Upper lobe of left lung (tissue), 6 donors: Measurements from ENCODE around the gene JSRP1. TPM values are rescaled to one million over a fixed set of nuclear protein-coding genes. Genes with fewer than 3 reads are reported as not detected.

Source experiments
- ATAC-seq, 2 donors: fragments of 200-7000 bp; cut with Tn5 transposase; one replicate each; pipeline ENCODE4 v1.9.1; 2022; ENCODE audit warnings: mild to moderate bottlenecking in 2 of 2, moderate library complexity in 2 of 2; ENCODE audit not compliant: low FRiP score in 2 of 2
- DNase-seq, 2 donors: peaks; one replicate each; pipeline ENCODE4 v3.0.0-alpha.2; 2019 to 2020
- H3K27ac ChIP-seq, 4 donors: fragments of 200-600 bp; sonication (generic); one replicate each; pipeline ENCODE4 v1.5.1; 2016 to 2019
- H3K27me3 ChIP-seq, 4 donors: fragments of 200-600 bp; sonication (generic); one replicate each; pipeline ENCODE4 v1.5.1; 2017 to 2019
- H3K36me3 ChIP-seq, 4 donors: fragments of 200-600 bp; sonication (generic); one replicate each; pipeline ENCODE4 v1.5.1; 2016 to 2019
- H3K4me1 ChIP-seq, 4 donors: fragments of 200-600 bp; sonication (generic); one replicate each; pipeline ENCODE4 v1.5.1; 2018 to 2019
- H3K4me3 ChIP-seq, 4 donors: fragments of 200-600 bp; sonication (generic); one replicate each; pipeline ENCODE4 v1.5.1; 2017 to 2019; ENCODE audit warnings: mild to moderate bottlenecking in 2 of 4, moderate library complexity in 1 of 4
- H3K9me3 ChIP-seq, 4 donors: fragments of 200-600 bp; sonication (generic); one replicate each; pipeline ENCODE4 v1.5.1; 2018 to 2019
- CTCF ChIP-seq, 6 experiments: fragments of 450-650 bp in 4 of 6; fragments of 200-600 bp in 2 of 6; sonication (generic) in 2 of 6; IDR thresholded peaks; one replicate each; pipeline ENCODE4 v1.5.1; 2016 to 2019; ENCODE audit warnings: antibody characterized with exemption in 6 of 6
- EP300 ChIP-seq, 4 donors: sonication (generic); formaldehyde crosslinking; IDR thresholded peaks; one replicate each; pipeline ENCODE4 v1.5.1; 2017; ENCODE audit warnings: antibody characterized with exemption in 4 of 4, control low read depth in 2 of 4
- POLR2A ChIP-seq, 4 donors: fragments of 450-650 bp; IDR thresholded peaks; one replicate each; pipeline ENCODE4 v1.5.1; 2016 to 2017; ENCODE audit warnings: antibody characterized with exemption in 4 of 4, mild to moderate bottlenecking in 2 of 4
- POLR2AphosphoS5 ChIP-seq, 2 donors: sonication (generic); formaldehyde crosslinking; IDR thresholded peaks; one replicate each; pipeline ENCODE4 v1.5.1; 2017; ENCODE audit warnings: antibody characterized with exemption in 2 of 2
- WGBS, 2 donors: methylation state at CpG; one replicate each; pipeline ENCODE4 v1.1.5; 2017 to 2018; 5-methylcytosine and 5-hydroxymethylcytosine counted together
- small RNA-seq, 4 donors: library from RNA; depleted of rRNA; stranded (forward); fragments of <200 nt; gene quantifications; one replicate each; pipeline ENCODE3, GENCODE V24; 2016
- total RNA-seq, 6 donors: library from RNA; depleted of rRNA in 4 of 6; stranded (reverse); fragments of >200 nt in 4 of 6; gene quantifications; one replicate each; pipeline versions ENCODE4 v1.1.0 to v1.2.1, GENCODE V29; 2016 to 2021
- donor health status: DM: no; HTN: no; CAD: no; lungs with moderate emphysema.
- donor health status: DM: no; HTN: yes; CAD: no; lungs with severe emphysema.

The JSRP1 gene
- total RNA-seq, 6 donors from 2014 or later, result 1.2 to 3.7 (median 1.7) TPM; not detected in 3

- H3K4me1 ChIP-seq, result peaks cover 6 to 34% (median 14%) of the 10 kb centered on the region in 4 donors
- peak overlapping the region in 2 of 4 donors; percentile 18 to 23 for H3K27ac ChIP-seq
- H3K9me3 ChIP-seq, result no peaks in the 10 kb centered on the region
- whole genome bisulfite sequencing, 2 donors, result 36 to 85% methylated on average over 10 of the region's 10 CpGs
- TF ChIP-seq POLR2A (IDR thresholded peaks at IDR 0.05), result no peak
- TF ChIP-seq POLR2AphosphoS5 (IDR thresholded peaks at IDR 0.05), result no peak
- TF ChIP-seq EP300 (IDR thresholded peaks at IDR 0.05), result no peak
- TF ChIP-seq CTCF (IDR thresholded peaks at IDR 0.05), result no peak
- H3K4me3 ChIP-seq, result no peak overlapping the region
- ATAC-seq (no peak), DNase-seq (peak in 1 of 2 donors; percentile 76)
- no peaks in the 10 kb centered on the region for H3K27me3 ChIP-seq
- peaks cover 15 to 92% (median 65%) of the 10 kb centered on the region in 4 donors for H3K36me3 ChIP-seq
Measured at GRCh38 chr19:2208975-2209374, 47.2 kb downstream of the JSRP1 start.

- Histone ChIP-seq H3K27ac (peak overlapping the region in 3 of 4 donors; percentile 15 to 39 (median 18)), H3K36me3 (peaks cover 15 to 92% (median 64%) of the 10 kb centered on the region in 4 donors)
- peak in 1 of 2 donors; percentile 77 for ATAC-seq
Measured at GRCh38 chr19:2207991-2208860, 48.0 kb downstream of the JSRP1 start.

GRCh38 chr19:2207008-2207407 is 49.2 kb downstream of the JSRP1 start:
- Histone ChIP-seq H3K4me1 (peaks cover 3 to 22% (median 14%) of the 10 kb centered on the region in 4 donors), H3K27ac (no peak overlapping the region), H3K36me3 (peaks cover 13 to 90% (median 62%) of the 10 kb centered on the region in 4 donors), H3K4me3 (no peak overlapping the region), H3K27me3 (no peaks in the 10 kb centered on the region), H3K9me3 (no peaks in the 10 kb centered on the region)
- 96 to 100% methylated on average over 8 to 15 of the region's 15 CpGs for WGBS, 2 donors
- TF ChIP-seq EP300 (IDR thresholded peaks at IDR 0.05) (no peak), POLR2A (IDR thresholded peaks at IDR 0.05) (no peak), CTCF (IDR thresholded peaks at IDR 0.05) (no peak), POLR2AphosphoS5 (IDR thresholded peaks at IDR 0.05) (no peak)
- ATAC-seq, result no peak
- peak in 1 of 2 donors; percentile 58 for DNase-seq

More at GRCh38 chr19:2207991-2208860, 48.0 kb downstream of the JSRP1 start:
- 45 to 71% methylated on average over 5 to 28 of the region's 36 CpGs for WGBS, 2 donors
- Histone ChIP-seq H3K4me3 (no peak overlapping the region), H3K9me3 (no peaks in the 10 kb centered on the region), H3K27me3 (no peaks in the 10 kb centered on the region), H3K4me1 (peaks cover 3 to 29% (median 14%) of the 10 kb centered on the region in 4 donors)
- TF ChIP-seq POLR2A (IDR thresholded peaks at IDR 0.05) (no peak), POLR2AphosphoS5 (IDR thresholded peaks at IDR 0.05) (no peak), CTCF (IDR thresholded peaks at IDR 0.05) (peak in 2 of 6 experiments; percentile 28 to 37), EP300 (IDR thresholded peaks at IDR 0.05) (no peak)
- DNase-seq, result peak; percentile 36 to 73

- 91 to 95% methylated on average over 15 of the region's 15 CpGs for WGBS, 2 donors
Measured at GRCh38 chr19:2202366-2202765, 53.9 kb downstream of the JSRP1 start.

More at GRCh38 chr19:2202366-2202765, 53.9 kb downstream of the JSRP1 start:
- ATAC-seq (no peak), DNase-seq (peak in 1 of 2 donors; percentile 68)
- no peaks in the 10 kb centered on the region for H3K27me3 ChIP-seq
- no peak overlapping the region for H3K27ac ChIP-seq
- no peak overlapping the region for H3K4me3 ChIP-seq
- no peak for TF ChIP-seq POLR2A (IDR thresholded peaks at IDR 0.05)
- TF ChIP-seq CTCF (IDR thresholded peaks at IDR 0.05), result no peak
- no peak for TF ChIP-seq POLR2AphosphoS5 (IDR thresholded peaks at IDR 0.05)
- no peak for TF ChIP-seq EP300 (IDR thresholded peaks at IDR 0.05)
- H3K4me1 ChIP-seq, result peaks cover 0 to 6% (median 0%) of the 10 kb centered on the region in 4 donors
- peaks cover 0 to 68% (median 44%) of the 10 kb centered on the region in 4 donors for H3K36me3 ChIP-seq
- no peaks in the 10 kb centered on the region for H3K9me3 ChIP-seq

Small RNAs within 50 kb of the gene (small RNA-seq; reads per million reads assigned to genes)
- 0.22 to 1.4 (median 0.38) reads per million in 4 donors for gene MIR1227

Other genes with a start within 250 kb of the JSRP1 start
- 10 to 100 TPM; 49.0 to 87.3 (median 69.8) TPM for gene BTBD2, start 240.7 kb downstream of the JSRP1 start, total RNA-seq
- 100 to 1,000 TPM; 200 to 397 (median 264) TPM for gene MKNK2, start 205.2 kb downstream of the JSRP1 start, total RNA-seq
- 100 to 1,000 TPM in 1 of 6 donors, 10 to 100 TPM in 5; 35.4 to 107 (median 60.7) TPM for gene MOB3A, start 160.1 kb downstream of the JSRP1 start, total RNA-seq
- 10 to 100 TPM in 2 of 6 donors, 1 to 10 TPM in 3, under 1 TPM in 1; 0.59 to 61.8 (median 6.4) TPM for gene IZUMO4, start 159.5 kb downstream of the JSRP1 start, total RNA-seq
- gene AP3D1, start 104.9 kb downstream of the JSRP1 start, total RNA-seq, result 100 to 1,000 TPM in 5 of 6 donors, 10 to 100 TPM in 1; 73.5 to 180 (median 115) TPM
- gene DOT1L, start 92.5 kb downstream of the JSRP1 start, total RNA-seq, result 100 to 1,000 TPM in 1 of 6 donors, 10 to 100 TPM in 5; 30.3 to 104 (median 37.2) TPM
- 100 to 1,000 TPM in 2 of 6 donors, 10 to 100 TPM in 4; 67.2 to 114 (median 79.3) TPM for gene PLEKHJ1, start 20.1 kb downstream of the JSRP1 start, total RNA-seq
- 100 to 1,000 TPM in 1 of 6 donors, 10 to 100 TPM in 5; 39.8 to 104 (median 70.7) TPM for gene SF3A2, start 19.6 kb downstream of the JSRP1 start, total RNA-seq
- 1 to 10 TPM; 1.1 to 6.3 (median 3.2) TPM for gene AMH, start 7.1 kb downstream of the JSRP1 start, total RNA-seq
- 1 to 10 TPM; 2.4 to 8.6 (median 4.6) TPM for gene PEAK3, start 25.8 kb upstream of the JSRP1 start, total RNA-seq
- under 1 TPM in 3 of 6 donors, not detected in 3; 0.10 to 0.61 (median 0.17) TPM for gene LINGO3, start 51.7 kb upstream of the JSRP1 start, total RNA-seq
- 100 to 1,000 TPM in 2 of 6 donors, 10 to 100 TPM in 4; 58.6 to 127 (median 89.8) TPM for gene LSM7, start 72.2 kb upstream of the JSRP1 start, total RNA-seq
- 100 to 1,000 TPM in 1 of 6 donors, 10 to 100 TPM in 5; 38.3 to 268 (median 61.7) TPM for gene SPPL2B, start 72.3 kb upstream of the JSRP1 start, total RNA-seq
- gene TMPRSS9, start 103.8 kb upstream of the JSRP1 start, total RNA-seq, result under 1 TPM in 4 of 6 donors, not detected in 2; 0.14 to 0.55 (median 0.26) TPM
- gene TIMM13, start 171.2 kb upstream of the JSRP1 start, total RNA-seq, result 10 to 100 TPM; 26.2 to 82.3 (median 40.0) TPM
- gene LMNB2, start 200.5 kb upstream of the JSRP1 start, total RNA-seq, result 10 to 100 TPM; 15.7 to 49.7 (median 28.2) TPM
- gene GADD45B, start 219.7 kb upstream of the JSRP1 start, total RNA-seq, result 100 to 1,000 TPM in 4 of 6 donors, 10 to 100 TPM in 2; 93.2 to 247 (median 139) TPM